ENCODE results near the gene AP1G2.

- no peak for TF ChIP-seq POLR2A (IDR thresholded peaks at IDR 0.05)
- TF ChIP-seq, protein P1, sequence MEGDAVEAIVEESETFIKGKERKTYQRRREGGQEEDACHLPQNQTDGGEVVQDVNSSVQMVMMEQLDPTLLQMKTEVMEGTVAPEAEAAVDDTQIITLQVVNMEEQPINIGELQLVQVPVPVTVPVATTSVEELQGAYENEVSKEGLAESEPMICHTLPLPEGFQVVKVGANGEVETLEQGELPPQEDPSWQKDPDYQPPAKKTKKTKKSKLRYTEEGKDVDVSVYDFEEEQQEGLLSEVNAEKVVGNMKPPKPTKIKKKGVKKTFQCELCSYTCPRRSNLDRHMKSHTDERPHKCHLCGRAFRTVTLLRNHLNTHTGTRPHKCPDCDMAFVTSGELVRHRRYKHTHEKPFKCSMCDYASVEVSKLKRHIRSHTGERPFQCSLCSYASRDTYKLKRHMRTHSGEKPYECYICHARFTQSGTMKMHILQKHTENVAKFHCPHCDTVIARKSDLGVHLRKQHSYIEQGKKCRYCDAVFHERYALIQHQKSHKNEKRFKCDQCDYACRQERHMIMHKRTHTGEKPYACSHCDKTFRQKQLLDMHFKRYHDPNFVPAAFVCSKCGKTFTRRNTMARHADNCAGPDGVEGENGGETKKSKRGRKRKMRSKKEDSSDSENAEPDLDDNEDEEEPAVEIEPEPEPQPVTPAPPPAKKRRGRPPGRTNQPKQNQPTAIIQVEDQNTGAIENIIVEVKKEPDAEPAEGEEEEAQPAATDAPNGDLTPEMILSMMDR (IDR thresholded peaks at IDR 0.05), result no peak
Observed at GRCh38 chr14:23566112-23566777, 1.3 kb downstream of the AP1G2 start.

All from Peyer's patch (tissue), 4 donors.